ENCODE results near the gene EFHD2.

DNA sequence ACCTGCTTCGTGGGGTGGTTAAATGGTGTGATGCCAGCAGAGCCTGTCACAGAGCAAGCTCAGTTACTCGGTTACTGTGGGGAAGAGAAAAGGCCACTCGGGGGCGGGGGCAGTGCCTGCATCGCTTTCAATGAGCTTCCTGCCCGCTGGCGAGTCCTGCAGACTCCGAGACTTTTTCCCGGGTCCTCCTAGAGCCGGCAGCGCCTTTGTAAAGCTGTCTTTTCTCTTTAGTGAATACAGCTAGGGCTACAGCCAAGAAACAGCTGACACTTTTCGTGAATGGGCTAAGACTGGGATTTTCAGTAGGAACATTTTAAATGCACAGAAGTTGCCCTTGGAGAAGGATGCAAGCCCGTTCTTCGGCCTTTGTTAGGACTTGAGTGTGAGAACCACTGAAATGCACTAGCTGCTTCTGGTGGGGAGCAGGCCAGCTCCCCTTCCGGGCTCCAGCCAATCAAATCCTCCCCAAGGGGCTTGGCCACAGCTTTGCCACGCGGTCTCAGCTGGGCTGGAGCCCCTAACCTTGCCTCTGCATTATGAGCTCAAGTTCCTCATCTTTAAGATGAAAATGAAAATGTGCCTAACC, 23.4 kb upstream of the EFHD2 start:
- TF ChIP-seq, protein P1, sequence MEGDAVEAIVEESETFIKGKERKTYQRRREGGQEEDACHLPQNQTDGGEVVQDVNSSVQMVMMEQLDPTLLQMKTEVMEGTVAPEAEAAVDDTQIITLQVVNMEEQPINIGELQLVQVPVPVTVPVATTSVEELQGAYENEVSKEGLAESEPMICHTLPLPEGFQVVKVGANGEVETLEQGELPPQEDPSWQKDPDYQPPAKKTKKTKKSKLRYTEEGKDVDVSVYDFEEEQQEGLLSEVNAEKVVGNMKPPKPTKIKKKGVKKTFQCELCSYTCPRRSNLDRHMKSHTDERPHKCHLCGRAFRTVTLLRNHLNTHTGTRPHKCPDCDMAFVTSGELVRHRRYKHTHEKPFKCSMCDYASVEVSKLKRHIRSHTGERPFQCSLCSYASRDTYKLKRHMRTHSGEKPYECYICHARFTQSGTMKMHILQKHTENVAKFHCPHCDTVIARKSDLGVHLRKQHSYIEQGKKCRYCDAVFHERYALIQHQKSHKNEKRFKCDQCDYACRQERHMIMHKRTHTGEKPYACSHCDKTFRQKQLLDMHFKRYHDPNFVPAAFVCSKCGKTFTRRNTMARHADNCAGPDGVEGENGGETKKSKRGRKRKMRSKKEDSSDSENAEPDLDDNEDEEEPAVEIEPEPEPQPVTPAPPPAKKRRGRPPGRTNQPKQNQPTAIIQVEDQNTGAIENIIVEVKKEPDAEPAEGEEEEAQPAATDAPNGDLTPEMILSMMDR (IDR thresholded peaks at IDR 0.05) = no peak
- TF ChIP-seq POLR2A (IDR thresholded peaks at IDR 0.05) = no peak
